Transverse colon (tissue), 4 donors: ENCODE measurements around the gene ALPK3. TPM values are rescaled to one million over a fixed set of nuclear protein-coding genes. Genes with fewer than 3 reads are reported as not detected.

Source experiments
- DNase-seq: peaks from one replicate; pipeline ENCODE4 v3.0.0-alpha.2; 2019
- H3K27ac ChIP-seq, 4 donors: fragments of 200-600 bp; sonication (generic); 2 replicates each; pipeline ENCODE4 v1.5.1; 2016 to 2018; ENCODE audit warnings: inconsistent platforms in 4 of 4
- H3K27me3 ChIP-seq: fragments of 200-600 bp; sonication (generic); 2 replicates; pipeline ENCODE4 v1.5.1; 2017; ENCODE audit warnings: inconsistent platforms
- H3K36me3 ChIP-seq, 4 donors: fragments of 200-600 bp; sonication (generic); 2 replicates each; pipeline ENCODE4 v1.5.1; 2017 to 2019; ENCODE audit warnings: inconsistent platforms in 4 of 4
- H3K4me1 ChIP-seq, 4 donors: fragments of 200-600 bp; sonication (generic); 2 replicates each; pipeline ENCODE4 v1.5.1; 2017 to 2020; ENCODE audit warnings: inconsistent platforms in 4 of 4
- H3K4me3 ChIP-seq, 4 donors: fragments of 200-600 bp; sonication (generic); 1 replicate in 1 of 4; 2 replicates in 3 of 4; pipeline versions ENCODE4 v1.5.1 to v1.6.1; 2017 to 2019; ENCODE audit warnings: inconsistent platforms in 4 of 4
- H3K9me3 ChIP-seq, 2 donors: fragments of 200-600 bp; sonication (generic); 2 replicates each; pipeline ENCODE4 v1.5.1; 2017 to 2019; ENCODE audit warnings: inconsistent platforms in 2 of 2
- EP300 ChIP-seq: sonication (generic); formaldehyde crosslinking; IDR thresholded peaks from one replicate; pipeline ENCODE4 v1.6.1; 2017; ENCODE audit warnings: antibody characterized with exemption, low read depth
- POLR2A ChIP-seq: fragments of 450-650 bp; IDR thresholded peaks from one replicate; pipeline ENCODE4 v1.6.1; 2016; ENCODE audit warnings: antibody characterized with exemption, mild to moderate bottlenecking, moderate library complexity
- POLR2AphosphoS5 ChIP-seq, 3 donors: sonication (generic); formaldehyde crosslinking; IDR thresholded peaks; one replicate each; pipeline ENCODE4 v1.6.1; 2016; ENCODE audit warnings: antibody characterized with exemption in 3 of 3
- WGBS, 2 donors: methylation state at CpG; one replicate each; pipeline ENCODE4 v1.1.5; 2018; ENCODE audit warnings: low coverage in 1 of 2; 5-methylcytosine and 5-hydroxymethylcytosine counted together
- in situ Hi-C, 4 donors: fragments of 200-750 bp; cut with MboI; loops; one replicate each; pipeline versions ENCODE4 v1.15.0 to v1.15.1; 2017; ENCODE audit warnings: low sequenced_read_pairs in 3 of 4, low pct_ligation_motif_present in 1 of 4, low pct_unique_long_range_greater_than_20kb in 1 of 4
- intact Hi-C: fragments of 100-400 bp; cut with DNase I; formaldehyde crosslinking; loops from one replicate; pipeline ENCODE4 v1.15.1; 2023; ENCODE audit warnings: low total_unique reads
- total RNA-seq, 4 donors: library from RNA; depleted of rRNA; stranded (reverse); fragments of >200 nt; gene quantifications; one replicate each; pipeline ENCODE4 v1.1.0, GENCODE V29; 2016
- TF ChIP-seq, protein P1 (sequence below), 5 experiments: fragments of 200-600 bp in 3 of 5; fragments of 450-650 bp in 2 of 5; sonication (generic) in 3 of 5; IDR thresholded peaks; 1 replicate in 2 of 5; 2 replicates in 3 of 5; pipeline ENCODE4 v1.5.1; 2016 to 2017; ENCODE audit warnings: antibody characterized with exemption in 5 of 5, inconsistent platforms in 3 of 5, mild to moderate bottlenecking in 2 of 5, moderate library complexity in 1 of 5

ALPK3 gene
- total RNA-seq, 4 donors from 2014 or later, result 1.1 to 4.6 (median 2.8) TPM

DNA sequence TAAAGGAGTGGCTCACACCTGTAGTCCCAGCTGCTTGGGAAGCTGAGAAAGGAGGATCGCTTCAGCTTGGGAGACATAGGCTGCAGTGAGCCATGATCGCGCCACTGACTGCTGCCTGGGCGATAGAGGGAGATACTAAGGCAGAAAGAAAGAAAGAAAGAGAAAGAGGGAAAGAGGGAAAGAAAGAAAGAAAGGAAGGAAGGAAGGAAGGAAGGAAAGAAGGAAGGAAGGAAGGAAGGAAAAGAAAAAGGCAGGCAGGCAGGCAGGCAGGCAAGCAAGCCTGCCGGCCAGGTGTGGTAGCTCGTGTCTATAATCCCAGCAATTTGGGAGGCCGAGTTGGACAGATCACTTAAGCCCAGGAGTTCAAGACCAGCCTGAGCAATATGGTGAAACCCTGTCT, 82.6 kb downstream of the ALPK3 start:
- Histone ChIP-seq H3K4me1 (peaks cover 0 to 4% (median 0%) of the 10 kb centered on the region in 4 donors), H3K9me3 (no peaks in the 10 kb centered on the region), H3K27ac (no peak overlapping the region), H3K4me3 (no peak overlapping the region), H3K27me3 (no peaks in the 10 kb centered on the region), H3K36me3 (no peaks in the 10 kb centered on the region)
- TF ChIP-seq POLR2AphosphoS5 (IDR thresholded peaks at IDR 0.05), result no peak
- no peak for TF ChIP-seq EP300
- TF ChIP-seq POLR2A, result no peak
- TF ChIP-seq, protein P1, sequence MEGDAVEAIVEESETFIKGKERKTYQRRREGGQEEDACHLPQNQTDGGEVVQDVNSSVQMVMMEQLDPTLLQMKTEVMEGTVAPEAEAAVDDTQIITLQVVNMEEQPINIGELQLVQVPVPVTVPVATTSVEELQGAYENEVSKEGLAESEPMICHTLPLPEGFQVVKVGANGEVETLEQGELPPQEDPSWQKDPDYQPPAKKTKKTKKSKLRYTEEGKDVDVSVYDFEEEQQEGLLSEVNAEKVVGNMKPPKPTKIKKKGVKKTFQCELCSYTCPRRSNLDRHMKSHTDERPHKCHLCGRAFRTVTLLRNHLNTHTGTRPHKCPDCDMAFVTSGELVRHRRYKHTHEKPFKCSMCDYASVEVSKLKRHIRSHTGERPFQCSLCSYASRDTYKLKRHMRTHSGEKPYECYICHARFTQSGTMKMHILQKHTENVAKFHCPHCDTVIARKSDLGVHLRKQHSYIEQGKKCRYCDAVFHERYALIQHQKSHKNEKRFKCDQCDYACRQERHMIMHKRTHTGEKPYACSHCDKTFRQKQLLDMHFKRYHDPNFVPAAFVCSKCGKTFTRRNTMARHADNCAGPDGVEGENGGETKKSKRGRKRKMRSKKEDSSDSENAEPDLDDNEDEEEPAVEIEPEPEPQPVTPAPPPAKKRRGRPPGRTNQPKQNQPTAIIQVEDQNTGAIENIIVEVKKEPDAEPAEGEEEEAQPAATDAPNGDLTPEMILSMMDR (IDR thresholded peaks at IDR 0.05), result no peak
- in situ Hi-C loops (loop anchor here in 1 of 4 donors (25.0 kb wide), 1 partner anchor 312 kb away; no protein-coding TSS in a partner anchor), intact Hi-C loops (no loop called here)
- WGBS, 2 donors, result 80 to 100% methylated on average over 1 to 7 of the region's 7 CpGs
- DNase-seq, result no peak

DNA sequence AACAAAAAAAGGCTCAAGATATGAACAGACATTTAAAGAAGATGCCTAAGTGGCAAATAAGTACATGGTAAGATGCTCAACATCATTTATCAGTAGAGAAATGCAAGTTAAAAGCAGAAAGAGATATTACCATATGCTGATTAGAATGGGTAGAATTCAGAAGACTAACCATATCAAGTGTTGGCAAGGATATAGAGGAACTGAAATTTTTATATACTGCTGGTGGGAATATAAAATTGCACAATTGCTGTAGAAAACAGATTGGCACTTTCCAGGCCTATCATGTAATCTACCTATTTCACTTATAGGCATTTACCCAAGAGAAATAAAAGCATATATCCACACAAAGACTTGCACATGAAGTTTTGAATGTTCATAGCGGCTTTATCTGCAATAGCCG, 84.4 kb downstream of the ALPK3 start:
- intact Hi-C loops, result no loop called here
- TF ChIP-seq, protein P1 (IDR thresholded peaks at IDR 0.05), result no peak
- TF ChIP-seq POLR2AphosphoS5 (IDR thresholded peaks at IDR 0.05) (no peak), POLR2A (no peak), EP300 (no peak)
- WGBS, 2 donors, result 92 to 93% methylated on average over 2 of the region's 2 CpGs

DNA sequence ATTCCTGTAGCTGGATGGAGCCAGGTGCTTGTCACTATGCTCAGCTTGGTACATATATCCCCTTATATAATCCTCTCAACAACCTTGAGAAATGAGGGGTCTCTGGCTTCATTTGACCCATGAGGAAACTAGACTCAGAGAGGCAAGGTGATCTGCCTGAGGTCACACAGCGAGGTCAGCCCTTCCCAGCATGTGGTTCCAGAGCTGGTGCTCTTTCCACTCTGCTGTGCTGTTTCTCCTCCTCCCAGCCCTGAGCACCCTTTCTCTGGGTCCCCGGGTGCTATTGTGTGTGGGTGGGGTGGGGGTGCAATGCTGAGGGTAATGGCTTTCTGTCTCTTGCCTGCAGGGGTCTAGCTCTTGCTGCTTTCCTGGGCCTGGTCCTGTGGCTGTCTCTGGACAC, 86.6 kb downstream of the ALPK3 start:
- Histone ChIP-seq H3K9me3 (no peaks in the 10 kb centered on the region), H3K4me1 (peaks cover 0 to 4% (median 0%) of the 10 kb centered on the region in 4 donors), H3K27ac (no peak overlapping the region), H3K4me3 (no peak overlapping the region), H3K36me3 (no peaks in the 10 kb centered on the region), H3K27me3 (no peaks in the 10 kb centered on the region)
- TF ChIP-seq POLR2A (no peak), POLR2AphosphoS5 (IDR thresholded peaks at IDR 0.05) (no peak), EP300 (no peak)
- TF ChIP-seq, protein P1 (IDR thresholded peaks at IDR 0.05), result no peak
- 50 to 83% methylated on average over 1 to 2 of the region's 2 CpGs for WGBS, 2 donors
- in situ Hi-C loops, result loop anchor here in 1 of 4 donors (25.0 kb wide), 1 partner anchor 316 kb away; no protein-coding TSS in a partner anchor
- intact Hi-C loops, result no loop called here
- no peak for DNase-seq

More for the DNA sequence above, 84.4 kb downstream of the ALPK3 start:
- no peak overlapping the region for H3K27ac ChIP-seq
- no peaks in the 10 kb centered on the region for H3K36me3 ChIP-seq
- H3K9me3 ChIP-seq, result no peaks in the 10 kb centered on the region
- no peak overlapping the region for H3K4me3 ChIP-seq
- H3K27me3 ChIP-seq, result no peaks in the 10 kb centered on the region
- H3K4me1 ChIP-seq, result peaks cover 0 to 4% (median 0%) of the 10 kb centered on the region in 4 donors
- in situ Hi-C loops, result loop anchor here in 1 of 4 donors (25.0 kb wide), 1 partner anchor 314 kb away; no protein-coding TSS in a partner anchor
- no peak for DNase-seq

DNA sequence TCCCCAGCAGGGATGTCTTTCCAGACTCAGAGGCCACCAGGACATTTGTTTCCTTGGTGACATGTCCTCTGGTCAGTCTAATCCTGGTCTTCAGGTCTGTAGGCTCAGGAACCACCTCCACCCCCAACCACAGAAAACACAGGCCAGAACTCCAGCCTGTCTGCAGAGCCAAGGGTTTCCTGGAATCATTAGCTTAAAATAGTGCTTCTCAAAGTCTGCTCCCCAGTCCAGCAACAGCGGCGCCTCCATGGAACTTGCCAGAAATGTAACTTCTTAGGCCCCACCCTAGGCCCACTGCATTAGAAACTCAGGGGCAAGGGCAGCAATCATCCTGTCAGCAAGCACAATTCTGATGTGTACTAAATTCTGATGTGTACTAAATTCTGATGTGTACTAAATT, 87.3 kb downstream of the ALPK3 start:
- intact Hi-C loops, result no loop called here
- in situ Hi-C loops, result loop anchor here in 1 of 4 donors (25.0 kb wide), 1 partner anchor 317 kb away; no protein-coding TSS in a partner anchor
- no peaks in the 10 kb centered on the region for H3K27me3 ChIP-seq
- no peak overlapping the region for H3K27ac ChIP-seq
- WGBS, 2 donors, result 82% methylated on average over 2 of the region's 2 CpGs; no CpG with 5 or more reads in 1 of the 2 donors
- no peak overlapping the region for H3K4me3 ChIP-seq
- peaks cover 0 to 4% (median 0%) of the 10 kb centered on the region in 4 donors for H3K4me1 ChIP-seq
- DNase-seq, result no peak
- no peaks in the 10 kb centered on the region for H3K9me3 ChIP-seq
- no peaks in the 10 kb centered on the region for H3K36me3 ChIP-seq
- TF ChIP-seq EP300 (no peak), POLR2AphosphoS5 (IDR thresholded peaks at IDR 0.05) (no peak), POLR2A (no peak)
- TF ChIP-seq, protein P1 (IDR thresholded peaks at IDR 0.05), result no peak
